ENCODE results near the gene MTHFD1. TPM values are rescaled to one million over a fixed set of nuclear protein-coding genes. Genes with fewer than 3 reads are reported as not detected.

The MTHFD1 gene
- total and polyA plus RNA-seq, 2 of the 4 experiments (the other 2 are of a cell fraction), result 32.2 to 64.9 TPM

GRCh38 chr14:64422756-64423155 is 34.6 kb downstream of the MTHFD1 start:
- H3K27me3 ChIP-seq (ENCODE audit: control insufficient read depth, insufficient read depth, low read length), result no peaks in the 10 kb centered on the region
- H3K9me3 ChIP-seq (ENCODE audit: control insufficient read depth, insufficient read depth, low read length), result no peaks in the 10 kb centered on the region
- TF ChIP-seq MAFK (IDR thresholded peaks at IDR 0.05; ENCODE audit: low read depth, low read length) (no peak), CTCF (conservative IDR thresholded peaks at IDR 0.05; ENCODE audit: low read depth, low read length) (no peak), SMC3 (IDR thresholded peaks at IDR 0.05; ENCODE audit: low read depth, low read length) (no peak), MAZ (IDR thresholded peaks at IDR 0.05; ENCODE audit: borderline replicate concordance, low read depth, low read length) (no peak), RAD21 (IDR thresholded peaks at IDR 0.05; ENCODE audit: low read length) (no peak), RCOR1 (IDR thresholded peaks at IDR 0.05; ENCODE audit: insufficient replicate concordance, low read length) (no peak), CEBPB (IDR thresholded peaks at IDR 0.05; ENCODE audit: low read depth, low read length) (no peak), BHLHE40 (IDR thresholded peaks at IDR 0.05; ENCODE audit: low read depth, low read length) (no peak), RFX5 (IDR thresholded peaks at IDR 0.05; ENCODE audit: low read depth, low read length) (no peak), USF2 (IDR thresholded peaks at IDR 0.05; ENCODE audit: low read depth, low read length) (no peak), NFE2L2 (IDR thresholded peaks at IDR 0.05; ENCODE audit: low read depth, low read length) (no peak), POLR2A (IDR thresholded peaks at IDR 0.05; ENCODE audit: low read depth, low read length) (no peak), CHD1 (IDR thresholded peaks at IDR 0.05; ENCODE audit: low read depth, low read length) (no peak), MXI1 (IDR thresholded peaks at IDR 0.05; ENCODE audit: borderline replicate concordance, low read depth, low read length) (no peak), FOS (IDR thresholded peaks at IDR 0.05; ENCODE audit: low read depth, low read length) (no peak)
- TF ChIP-seq, protein P1, sequence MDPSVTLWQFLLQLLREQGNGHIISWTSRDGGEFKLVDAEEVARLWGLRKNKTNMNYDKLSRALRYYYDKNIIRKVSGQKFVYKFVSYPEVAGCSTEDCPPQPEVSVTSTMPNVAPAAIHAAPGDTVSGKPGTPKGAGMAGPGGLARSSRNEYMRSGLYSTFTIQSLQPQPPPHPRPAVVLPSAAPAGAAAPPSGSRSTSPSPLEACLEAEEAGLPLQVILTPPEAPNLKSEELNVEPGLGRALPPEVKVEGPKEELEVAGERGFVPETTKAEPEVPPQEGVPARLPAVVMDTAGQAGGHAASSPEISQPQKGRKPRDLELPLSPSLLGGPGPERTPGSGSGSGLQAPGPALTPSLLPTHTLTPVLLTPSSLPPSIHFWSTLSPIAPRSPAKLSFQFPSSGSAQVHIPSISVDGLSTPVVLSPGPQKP (IDR thresholded peaks at IDR 0.05; ENCODE audit: borderline replicate concordance, low read depth, low read length), result no peak
- H2BK5ac ChIP-seq (ENCODE audit: low read depth, low read length, poor library complexity, severe bottlenecking), result no peak overlapping the region
- H4K8ac ChIP-seq (ENCODE audit: low read depth in 2 of 2, low read length in 2 of 2), result no peak overlapping the region
- no TSS peak for BruUV-seq (replicated peaks)
- dilution Hi-C loops (cut with HindIII; ENCODE audit: low sequenced_read_pairs, unreplicated experiment) (no loop called here), intact Hi-C loops (cut with micrococcal nuclease) (no loop called here), in situ Hi-C loops (cut with MboI; ENCODE audit: low sequenced_read_pairs) (no loop called here)
- H2AK5ac ChIP-seq (ENCODE audit: low read depth, low read length), result no peak overlapping the region
- no peak overlapping the region for H3K4ac ChIP-seq (ENCODE audit: low read depth, low read length)
- H4K91ac ChIP-seq (ENCODE audit: insufficient read depth, low read depth, low read length), result no peak overlapping the region
- no peak overlapping the region for H3K4me3 ChIP-seq (ENCODE audit: insufficient read depth, low read depth, low read length)
- peaks cover 12% of the 10 kb centered on the region for H3K9me1 ChIP-seq (ENCODE audit: insufficient read depth, low read length)
- H3K4me2 ChIP-seq (ENCODE audit: low read depth, low read length), result no peak overlapping the region
- H3K23ac ChIP-seq (ENCODE audit: low read depth, low read length), result no peak overlapping the region
- WGBS, 2 experiments (ENCODE audit: extremely low coverage in 2 of 2, insufficient read length in 1 of 2), result no CpG with 5 or more reads among the region's 7 CpGs
- H3K4me1 ChIP-seq (ENCODE audit: control insufficient read depth, insufficient read depth, low read length), result peaks cover 2% of the 10 kb centered on the region
- ATAC-seq (ENCODE audit: low read depth) (no peak), DNase-seq (no peak)
- H2BK20ac ChIP-seq (ENCODE audit: low read depth, low read length), result no peak overlapping the region
- no peak overlapping the region for H2BK120ac ChIP-seq (ENCODE audit: low read depth, low read length)
- no peak overlapping the region for H3K56ac ChIP-seq (ENCODE audit: extremely low read depth, insufficient read depth, low read length)
- H2AK9ac ChIP-seq (replicated peaks; ENCODE audit: low read depth, low read length, poor library complexity), result no peak overlapping the region
- no peak overlapping the region for H3K18ac ChIP-seq (ENCODE audit: low read depth, low read length)
- H2BK15ac ChIP-seq (ENCODE audit: low read depth, low read length), result no peak overlapping the region
- ChIA-PET CTCF (interaction anchor here (1.6 kb wide), 1 partner anchor 12 kb away, joined by 5 read pairs; no protein-coding TSS in a partner anchor), POLR2A (ENCODE audit: unreplicated experiment) (no interaction called here)
- H3K79me1 ChIP-seq (ENCODE audit: low read depth in 1 of 2, low read length in 2 of 2), result peaks cover 0 to 6% of the 10 kb centered on the region in 2 experiments; a peak in 1 of 4 replicates
- H3K9ac ChIP-seq (ENCODE audit: low read depth, low read length), result no peak overlapping the region
- no peaks in the 10 kb centered on the region for H4K20me1 ChIP-seq (ENCODE audit: insufficient read depth, low read length)
- H3K36me3 ChIP-seq (ENCODE audit: control insufficient read depth, insufficient read depth, low read length), result peaks cover 21% of the 10 kb centered on the region
- H4K5ac ChIP-seq (ENCODE audit: low read depth, low read length), result no peak overlapping the region
- H3K14ac ChIP-seq (replicated peaks; ENCODE audit: low read depth, low read length), result no peak overlapping the region
- H2AFZ ChIP-seq (replicated peaks; ENCODE audit: low read length, poor library complexity), result no peak overlapping the region
- H3K27ac ChIP-seq (ENCODE audit: insufficient read depth, low read length), result no peak overlapping the region

All from IMR-90 (cell line).